Heart left ventricle (tissue), 13 donors: ENCODE data around the gene NRROS.

Source experiments
- CTCF ChIP-seq, 12 donors: fragments of 200-600 bp; sonication (generic) in 4 of 12; IDR thresholded peaks; one replicate each; pipeline versions ENCODE4 v1.5.0 to v1.8.0; 2018 to 2022; ENCODE audit warnings: antibody characterized with exemption in 12 of 12, mild to moderate bottlenecking in 5 of 12
- POLR2A ChIP-seq, 2 donors: fragments of 450-650 bp; IDR thresholded peaks; one replicate each; pipeline ENCODE4 v1.6.1; 2017; ENCODE audit warnings: antibody characterized with exemption in 2 of 2, mild to moderate bottlenecking in 2 of 2, moderate library complexity in 2 of 2
- donor health status: ischemic (EF 13 %, LVEDD 7.1; RV severe dilation, severe dysfunction).
- donor health status: DM: no; HTN: yes; CAD: no.
- donor health status: DM: no; HTN: no; CAD: no.
- donor health status: ischemic (EF 25% LVEDD 6.9; RV normal size, moderate dysfunction).
- donor health status: ischemic (EF 25% LVEDD 5.7; RV mildly dilated, moderate dysfunction).
- donor health status: ischemic (EF 35%, LVEDD 5.7; RV mildly dilated, moderate dysfunction).
- donor health status: nonischemic (EF 11% LVEDD 7.7; RV severe dilation, severe dysfunction).
- donor health status: DM: yes; HTN: yes; CAD: no.
- donor health status: PGD.
- donor health status: ischemic (EF 29% LVEDD 5.4; RV normal size, mild dysfunction).
- donor health status: nonischemic (EF 23%, LVEDD 6.1; RV moderate dilation, normal function).

GRCh38 chr3:196604548-196604947 is 34.9 kb upstream of the NRROS start:
- no peak for TF ChIP-seq CTCF (IDR thresholded peaks at IDR 0.05)
- TF ChIP-seq POLR2A (IDR thresholded peaks at IDR 0.05) = no peak
